Stimulated activated CD4-positive, alpha-beta T cell treated with anti-CD3 and anti-CD28 coated beads, Interleukin-15, amount 100 ng/mL, for 24 hours (primary cell): Measurements from ENCODE around the gene GC.
"Not testable (repeated sequence)": the region's sequence is repeated elsewhere in the genome, so short reads cannot be mapped to it uniquely, and the experiment has no call there.

Experiments used
- DNase-seq: peaks from one replicate; pipeline ENCODE4 v3.0.0-alpha.2; 2020

The GC gene, protein sequence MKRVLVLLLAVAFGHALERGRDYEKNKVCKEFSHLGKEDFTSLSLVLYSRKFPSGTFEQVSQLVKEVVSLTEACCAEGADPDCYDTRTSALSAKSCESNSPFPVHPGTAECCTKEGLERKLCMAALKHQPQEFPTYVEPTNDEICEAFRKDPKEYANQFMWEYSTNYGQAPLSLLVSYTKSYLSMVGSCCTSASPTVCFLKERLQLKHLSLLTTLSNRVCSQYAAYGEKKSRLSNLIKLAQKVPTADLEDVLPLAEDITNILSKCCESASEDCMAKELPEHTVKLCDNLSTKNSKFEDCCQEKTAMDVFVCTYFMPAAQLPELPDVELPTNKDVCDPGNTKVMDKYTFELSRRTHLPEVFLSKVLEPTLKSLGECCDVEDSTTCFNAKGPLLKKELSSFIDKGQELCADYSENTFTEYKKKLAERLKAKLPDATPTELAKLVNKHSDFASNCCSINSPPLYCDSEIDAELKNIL

GRCh38 chr4:71783972-71784371, at the start of gene GC:
GC (minus strand) TSS chr4:71784079; CDS start chr4:71784018, 61 bp downstream.
- DNase-seq = no peak

DNA sequence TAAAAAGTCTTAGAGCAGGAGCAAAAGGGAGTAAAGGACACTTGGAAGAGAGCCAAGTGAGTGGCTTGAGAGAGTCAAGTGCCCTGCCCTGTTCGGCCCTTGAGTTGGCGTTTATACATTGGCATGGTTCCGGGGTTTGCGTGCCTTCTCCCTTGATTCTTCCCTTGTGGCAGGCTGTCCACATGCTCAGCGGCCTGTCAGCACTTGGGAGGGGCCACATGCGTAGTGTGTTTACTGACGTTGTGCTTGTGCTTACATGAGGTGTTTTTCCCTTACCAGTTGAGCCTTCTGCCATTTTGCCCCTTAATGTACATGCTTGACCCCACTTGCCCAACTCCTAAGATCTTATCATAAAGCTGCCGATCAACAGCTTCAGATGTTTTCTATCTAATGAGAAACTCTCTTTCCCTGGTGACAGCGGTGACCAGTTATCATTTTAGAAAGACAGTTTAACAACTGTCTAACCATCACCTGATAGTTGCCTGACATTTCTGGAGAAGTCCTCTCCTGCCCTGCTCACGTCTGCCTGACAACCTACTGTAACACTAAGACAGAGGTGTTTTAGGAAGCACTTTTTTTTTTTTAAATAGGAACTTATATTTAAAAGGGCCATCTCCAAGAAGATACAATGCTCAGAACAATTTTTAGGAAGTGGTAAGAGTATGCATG, 49.5 kb upstream of the GC start:
- no peak for DNase-seq

- no peak for DNase-seq
Measured at GRCh38 chr4:71832049-71832448, 48.2 kb upstream of the GC start.

- no peak for DNase-seq
Measured at GRCh38 chr4:71830497-71831190, 46.8 kb upstream of the GC start.

GRCh38 chr4:71828470-71828869, 44.6 kb upstream of the GC start:
- DNase-seq = no peak

- DNase-seq = no peak
Measured at GRCh38 chr4:71827826-71828225, 43.9 kb upstream of the GC start.

DNA sequence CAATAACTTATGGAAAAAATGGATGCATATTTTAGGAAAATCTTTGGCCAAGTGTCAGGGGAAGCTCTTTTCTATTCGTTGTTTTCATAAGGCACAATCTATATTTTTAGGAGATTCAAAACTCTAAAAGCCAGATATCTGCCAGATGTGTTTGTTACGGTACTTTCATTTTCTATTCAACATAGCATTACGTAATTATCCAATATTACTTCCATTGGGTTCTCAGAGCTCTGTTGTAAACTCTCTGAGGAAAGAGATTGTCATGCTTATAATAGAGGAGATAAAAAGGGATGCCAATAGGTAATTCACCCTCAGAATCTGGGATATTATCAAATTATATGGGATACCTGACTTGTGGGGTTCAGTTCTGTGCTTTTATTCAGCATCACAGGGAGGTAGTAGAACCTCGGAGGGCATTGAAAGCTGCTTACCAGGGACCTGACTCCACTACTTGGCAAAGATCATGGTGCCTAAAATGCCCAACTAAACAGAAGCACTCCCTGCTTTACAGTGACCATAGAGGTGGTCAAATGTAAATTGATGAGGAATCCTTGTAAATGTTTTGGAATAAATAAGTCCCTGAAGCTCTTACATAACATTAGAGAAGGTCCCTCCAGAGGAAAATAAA, 32.9 kb upstream of the GC start:
- DNase-seq = no peak

DNA sequence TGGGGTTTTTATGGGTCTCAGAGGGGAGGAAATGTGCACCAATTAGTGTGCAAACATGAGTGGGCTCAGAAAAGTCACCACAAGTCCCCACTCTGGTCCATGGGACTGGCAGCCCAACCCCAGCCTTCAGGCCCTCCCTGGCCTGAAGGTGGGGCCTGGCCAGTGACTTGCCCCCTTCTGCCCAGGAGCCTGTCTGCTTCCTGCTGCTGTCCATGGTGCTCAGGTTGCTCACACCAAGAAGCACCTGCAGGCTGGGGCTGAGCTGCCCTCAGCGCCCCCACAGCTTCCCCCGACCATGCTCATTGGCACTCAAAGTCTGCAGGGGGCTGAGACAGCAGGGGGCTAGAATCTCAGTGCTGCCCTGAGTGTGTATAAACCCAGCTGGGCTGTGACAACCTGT, 30.6 kb upstream of the GC start:
- DNase-seq = no peak

DNA sequence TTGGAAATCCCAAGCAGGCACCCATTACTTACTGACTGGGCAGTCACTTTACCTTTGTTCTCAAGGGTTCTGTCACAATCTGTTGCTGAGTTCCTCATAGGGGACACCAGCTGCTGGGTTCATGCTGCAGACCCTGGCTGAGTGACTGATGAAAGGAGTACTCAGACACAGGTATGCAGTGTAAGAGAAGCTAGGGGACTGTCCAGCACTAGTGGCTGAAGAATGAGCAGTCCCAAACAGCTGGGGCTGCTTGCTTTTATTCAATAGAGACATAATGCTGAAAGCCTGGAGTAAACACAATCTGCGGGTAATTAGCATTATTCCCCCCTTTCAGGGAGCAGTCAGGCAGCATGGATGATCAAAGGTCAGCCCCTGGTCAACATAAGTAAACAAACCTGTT, 25.9 kb upstream of the GC start:
- DNase-seq = not testable (repeated sequence)

DNA sequence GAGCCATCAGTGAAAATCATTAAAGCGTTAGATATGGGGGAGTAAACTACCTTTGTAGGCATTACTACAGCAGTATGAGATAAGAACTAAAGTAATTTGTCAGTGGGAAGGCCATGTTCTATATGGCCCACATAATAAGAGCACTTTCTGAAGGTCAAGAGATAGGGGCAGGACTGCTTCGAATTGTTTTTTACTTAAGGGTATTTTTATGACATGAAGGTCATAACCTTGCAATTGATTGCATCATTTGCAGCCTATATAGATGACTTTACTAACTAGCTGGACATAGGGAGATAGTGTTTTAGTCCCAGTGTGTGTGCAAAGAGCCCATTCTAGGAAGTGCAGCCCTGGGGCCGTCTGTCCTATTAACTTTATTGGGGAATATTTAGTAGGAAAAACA, 23.6 kb upstream of the GC start:
- no peak for DNase-seq

DNA sequence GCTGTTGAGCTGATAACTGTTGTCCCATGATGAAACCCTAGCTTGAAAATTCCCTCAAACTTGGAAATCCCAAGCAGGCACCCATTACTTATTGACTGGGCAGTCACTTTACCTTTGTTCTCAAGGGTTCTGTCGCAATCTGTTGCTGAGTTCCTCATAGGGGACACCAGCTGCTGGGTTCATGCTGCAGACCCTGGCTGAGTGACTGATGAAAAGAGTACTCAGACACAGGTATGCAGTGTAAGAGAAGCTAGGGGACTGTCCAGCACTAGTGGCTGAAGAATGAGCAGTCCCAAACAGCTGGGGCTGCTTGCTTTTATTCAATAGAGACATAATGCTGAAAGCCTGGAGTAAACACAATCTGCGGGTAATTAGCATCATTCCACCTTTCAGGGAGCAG, 21.4 kb upstream of the GC start:
- not testable (repeated sequence) for DNase-seq

GRCh38 chr4:71804017-71804697, 20.3 kb upstream of the GC start:
- not testable (repeated sequence) for DNase-seq

DNA sequence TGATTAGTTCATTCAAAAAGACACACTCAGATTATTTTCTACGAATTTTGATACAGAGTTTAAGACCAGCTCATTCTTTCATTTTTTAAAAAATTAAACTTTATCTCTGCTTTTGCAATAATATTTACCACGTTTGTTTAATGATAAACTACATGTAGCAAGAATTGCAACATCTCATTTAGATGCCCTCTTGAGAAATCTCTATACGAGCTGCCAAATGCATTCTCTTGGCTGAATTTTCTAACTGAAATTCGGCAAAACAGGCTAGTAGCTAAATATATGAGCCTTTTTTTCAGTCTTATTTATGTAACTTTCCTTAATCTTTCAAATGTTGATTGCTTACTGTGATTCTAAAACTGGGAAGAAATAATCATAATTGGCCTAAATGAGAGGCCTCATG, 2.1 kb upstream of the GC start:
- no peak for DNase-seq

GRCh38 chr4:71784569-71785197, 804 bp upstream of the GC start:
- no peak for DNase-seq

DNA sequence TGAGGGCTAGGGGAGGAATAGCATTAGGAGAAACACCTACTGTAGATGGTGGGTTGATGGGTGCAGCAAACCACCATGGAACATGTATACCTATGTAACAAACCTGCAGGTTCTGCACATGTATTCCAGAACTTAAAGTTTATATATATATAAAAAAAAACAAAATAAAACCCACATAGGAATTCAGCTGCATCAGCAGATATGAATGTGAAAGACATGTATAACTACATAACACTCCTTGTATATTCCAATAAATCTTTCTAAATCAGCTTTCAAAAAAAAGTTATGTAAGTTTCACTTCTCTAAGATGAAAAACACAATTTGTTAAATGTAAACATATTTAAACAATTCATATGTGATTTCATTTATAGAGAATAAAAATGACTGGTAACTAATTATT, 6.0 kb downstream of the GC start:
- DNase-seq = no peak

DNA sequence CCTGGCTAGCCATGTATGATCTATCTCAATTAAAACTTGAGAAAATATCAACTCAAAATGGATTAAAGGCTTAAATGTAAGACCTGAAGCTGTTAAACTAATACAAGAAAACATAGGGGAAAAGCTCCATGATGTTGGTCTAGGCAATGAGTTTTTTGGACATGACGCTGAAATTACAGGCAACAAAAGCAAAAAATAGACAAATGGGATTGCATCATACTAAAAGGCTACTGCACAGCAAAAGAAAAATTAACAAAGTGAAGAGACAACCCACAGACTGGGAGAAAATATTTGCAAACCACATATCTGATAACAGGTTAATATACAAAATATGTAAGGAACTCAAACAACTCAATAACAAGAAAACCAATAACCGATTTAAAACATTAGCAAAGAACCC, 8.4 kb downstream of the GC start:
- no peak for DNase-seq

DNA sequence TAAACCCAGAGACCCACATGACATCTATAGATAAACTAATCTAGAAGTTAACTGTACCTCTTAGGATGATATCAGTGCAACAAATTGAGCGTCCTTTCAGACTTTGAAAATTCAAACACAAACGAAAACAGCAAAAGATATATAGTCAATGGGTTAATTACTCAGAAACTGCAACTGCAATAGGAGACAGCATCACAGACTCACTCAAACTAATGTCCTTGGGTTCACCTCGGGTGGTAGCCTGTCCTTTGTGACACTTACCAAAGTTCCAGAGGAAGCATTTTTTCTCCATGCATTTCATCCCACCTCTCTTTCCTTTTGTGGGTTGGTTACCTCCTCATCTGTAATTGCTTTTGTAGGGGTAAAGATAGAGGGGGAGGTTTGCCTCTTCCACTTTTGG, 9.7 kb downstream of the GC start:
- DNase-seq = no peak

GRCh38 chr4:71773004-71773403, 10.9 kb downstream of the GC start:
- no peak for DNase-seq

GRCh38 chr4:71772592-71772991, 11.3 kb downstream of the GC start:
- DNase-seq = no peak

DNA sequence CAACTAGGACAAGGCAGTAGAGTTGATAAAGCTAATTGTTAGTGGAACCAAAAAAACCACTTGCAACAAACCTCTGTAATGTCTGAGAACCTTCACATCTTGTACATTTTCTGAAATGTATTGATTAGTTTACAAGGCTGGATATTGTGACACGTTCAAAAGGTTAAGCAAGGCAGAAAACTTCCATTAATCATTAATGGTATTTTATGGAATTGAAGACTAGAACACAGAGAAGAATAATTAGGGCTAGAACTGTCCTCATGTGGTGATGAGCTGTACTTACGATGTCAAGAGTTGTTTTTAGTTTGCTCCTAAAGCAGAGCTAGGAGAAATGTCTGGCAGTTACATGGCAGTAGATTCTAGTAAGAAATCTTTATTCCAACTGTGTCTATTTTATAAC, 12.3 kb downstream of the GC start:
- no peak for DNase-seq

- DNase-seq = no peak
Measured at GRCh38 chr4:71769434-71769833, 14.4 kb downstream of the GC start.

GRCh38 chr4:71768123-71768522, 15.8 kb downstream of the GC start:
- no peak for DNase-seq
